Stimulated activated CD8-positive, alpha-beta memory T cell treated with anti-CD3 and anti-CD28 coated beads, Interleukin-12 subunit alpha, Interleukin-12 subunit beta, amount 100 ng/mL, for 24 hours (primary cell): Measurements from ENCODE around the gene RGS12.
"Not testable (repeated sequence)": the region's sequence is repeated elsewhere in the genome, so short reads cannot be mapped to it uniquely, and the experiment has no call there.

Experiments used
- DNase-seq: peaks from one replicate; pipeline ENCODE4 v3.0.0-alpha.2; 2020; ENCODE audit errors: extremely low read depth

The RGS12 gene

GRCh38 chr4:3297066-3297859, 4.4 kb downstream of the RGS12 start:
- DNase-seq, result no peak

GRCh38 chr4:3299122-3299975, 6.5 kb downstream of the RGS12 start:
- no peak for DNase-seq

- DNase-seq, result no peak
These were observed 7.3 kb downstream of the RGS12 start for GRCh38 chr4:3299976-3300671.

- DNase-seq, result not testable (repeated sequence)
These were observed 8.1 kb downstream of the RGS12 start for GRCh38 chr4:3300882-3301281.

- DNase-seq, result no peak
These were observed 8.8 kb downstream of the RGS12 start for GRCh38 chr4:3301450-3302172.

GRCh38 chr4:3302173-3302785, 9.5 kb downstream of the RGS12 start:
- peak; percentile 38 for DNase-seq

GRCh38 chr4:3302786-3303564, 10.2 kb downstream of the RGS12 start:
- DNase-seq, result no peak

- DNase-seq, result no peak
These were observed 10.7 kb downstream of the RGS12 start for GRCh38 chr4:3303565-3303824.

GRCh38 chr4:3303923-3304710, 11.3 kb downstream of the RGS12 start:
- DNase-seq, result no peak

GRCh38 chr4:3304831-3305609, 12.2 kb downstream of the RGS12 start:
- DNase-seq, result no peak

GRCh38 chr4:3305610-3306371, 13.0 kb downstream of the RGS12 start:
- no peak for DNase-seq

- DNase-seq, result no peak
These were observed 13.6 kb downstream of the RGS12 start for GRCh38 chr4:3306450-3306849.

GRCh38 chr4:3307060-3307459, 14.2 kb downstream of the RGS12 start:
- no peak for DNase-seq

GRCh38 chr4:3307486-3307885, 14.7 kb downstream of the RGS12 start:
- no peak for DNase-seq

GRCh38 chr4:3307891-3308575, 15.2 kb downstream of the RGS12 start:
- DNase-seq, result no peak

- no peak for DNase-seq
These were observed 15.9 kb downstream of the RGS12 start for GRCh38 chr4:3308691-3309090.

GRCh38 chr4:3310301-3311094, 17.7 kb downstream of the RGS12 start:
- no peak for DNase-seq
